Testis (tissue), 2 donors: ENCODE data around the gene NUB1.

ENCODE experiments used
- CTCF ChIP-seq, 3 experiments: fragments of 450-650 bp in 2 of 3; fragments of 200-600 bp in 1 of 3; sonication (generic) in 1 of 3; IDR thresholded peaks; one replicate each; pipeline ENCODE4 v1.5.1; 2016 to 2019; ENCODE audit warnings: antibody characterized with exemption in 3 of 3, mild to moderate bottlenecking in 2 of 3, moderate library complexity in 1 of 3
- POLR2A ChIP-seq: fragments of 450-650 bp; IDR thresholded peaks from one replicate; pipeline ENCODE4 v1.6.1; 2017; ENCODE audit warnings: antibody characterized with exemption, mild to moderate bottlenecking, moderate library complexity

- no peak for TF ChIP-seq POLR2A
- TF ChIP-seq CTCF (IDR thresholded peaks at IDR 0.05) = no peak
These were observed 69.1 kb downstream of the NUB1 start for GRCh38 chr7:151410405-151411390.
